ENCODE data around the gene BRD9. TPM values are rescaled to one million over a fixed set of nuclear protein-coding genes. Genes with fewer than 3 reads are reported as not detected.

BRD9 gene
- total and polyA plus RNA-seq, 2 experiments from 2014 or later, result 18.2 to 30.6 TPM

- H4K20me1 ChIP-seq (ENCODE audit: insufficient read depth), result no peaks in the 10 kb centered on the region
- in situ Hi-C loops (cut with MboI), result no loop called here
- no peaks in the 10 kb centered on the region for H3F3A ChIP-seq (ENCODE audit: insufficient read depth)
- no peaks in the 10 kb centered on the region for H3K27me3 ChIP-seq (replicated peaks; ENCODE audit: insufficient read depth)
- no peaks in the 10 kb centered on the region for H3K4me1 ChIP-seq (ENCODE audit: insufficient read depth)
- H3K9me3 ChIP-seq (ENCODE audit: low read depth), result no peaks in the 10 kb centered on the region
- no peak overlapping the region for H3K4me2 ChIP-seq (ENCODE audit: unreplicated experiment)
- H3K9ac ChIP-seq, result no peak overlapping the region
- H3K36me3 ChIP-seq (ENCODE audit: low read depth), result no peaks in the 10 kb centered on the region
- H3K9me2 ChIP-seq (ENCODE audit: insufficient read depth), result no peaks in the 10 kb centered on the region
- 93 to 96% methylated on average over 14 of the region's 14 CpGs for WGBS, 2 experiments (ENCODE audit: low coverage in 1 of 2, low lambda C conversion rate in 2 of 2, missing lambda C conversion rate in 2 of 2)
- no peak for TF ChIP-seq EZH2 (IDR thresholded peaks at IDR 0.05; ENCODE audit: insufficient read depth, poor library complexity, severe bottlenecking)
- no peak for TF ChIP-seq EZH2phosphoT487 (IDR thresholded peaks at IDR 0.05; ENCODE audit: insufficient read depth, low read depth)
- no peak for DNase-seq
- H3K79me2 ChIP-seq (ENCODE audit: insufficient read depth), result no peaks in the 10 kb centered on the region
- no peak overlapping the region for H3K4me3 ChIP-seq
- no peak overlapping the region for H2AFZ ChIP-seq
- H3K27ac ChIP-seq, result no peak overlapping the region
These were observed 21.6 kb upstream of the BRD9 start for GRCh38 chr5:914174-914573.

- Histone ChIP-seq H4K20me1 (ENCODE audit: insufficient read depth) (no peaks in the 10 kb centered on the region), H3K27me3 (replicated peaks; ENCODE audit: insufficient read depth) (no peaks in the 10 kb centered on the region), H3K4me2 (ENCODE audit: unreplicated experiment) (no peak overlapping the region), H3K4me3 (no peak overlapping the region), H3K9me2 (ENCODE audit: insufficient read depth) (no peaks in the 10 kb centered on the region), H3K79me2 (ENCODE audit: insufficient read depth) (no peaks in the 10 kb centered on the region), H2AFZ (no peak overlapping the region), H3K27ac (no peak overlapping the region), H3K36me3 (ENCODE audit: low read depth) (no peaks in the 10 kb centered on the region), H3K9me3 (ENCODE audit: low read depth) (no peaks in the 10 kb centered on the region), H3F3A (ENCODE audit: insufficient read depth) (no peaks in the 10 kb centered on the region), H3K9ac (no peak overlapping the region), H3K4me1 (ENCODE audit: insufficient read depth) (no peaks in the 10 kb centered on the region)
- 91% methylated on average over 44 of the region's 44 CpGs for WGBS, 2 experiments (ENCODE audit: low coverage in 1 of 2, low lambda C conversion rate in 2 of 2, missing lambda C conversion rate in 2 of 2)
- in situ Hi-C loops (cut with MboI), result no loop called here
- TF ChIP-seq EZH2 (IDR thresholded peaks at IDR 0.05; ENCODE audit: insufficient read depth, poor library complexity, severe bottlenecking), result no peak
- no peak for TF ChIP-seq EZH2phosphoT487 (IDR thresholded peaks at IDR 0.05; ENCODE audit: insufficient read depth, low read depth)
- DNase-seq, result peak; percentile 45
These were observed 19.9 kb upstream of the BRD9 start for GRCh38 chr5:912280-913091.

DNA sequence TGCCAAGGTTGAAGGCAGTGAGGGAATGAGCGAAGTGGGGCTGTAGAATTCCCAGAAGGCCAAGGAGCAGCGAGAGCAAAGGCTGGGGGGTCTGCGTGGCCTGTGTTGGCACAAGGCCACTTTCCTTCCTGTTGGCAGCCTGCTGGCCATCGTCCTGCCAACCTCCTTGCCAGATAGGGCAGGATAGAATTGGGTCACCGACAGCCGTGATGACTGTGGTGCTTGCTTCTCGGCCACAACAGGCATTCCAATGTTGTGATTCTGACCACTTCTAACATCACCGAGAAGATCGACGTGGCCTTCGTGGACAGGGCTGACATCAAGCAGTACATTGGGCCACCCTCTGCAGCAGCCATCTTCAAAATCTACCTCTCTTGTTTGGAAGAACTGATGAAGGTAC is 19.0 kb upstream of the BRD9 start:
- H3K9ac ChIP-seq, result no peak overlapping the region

DNA sequence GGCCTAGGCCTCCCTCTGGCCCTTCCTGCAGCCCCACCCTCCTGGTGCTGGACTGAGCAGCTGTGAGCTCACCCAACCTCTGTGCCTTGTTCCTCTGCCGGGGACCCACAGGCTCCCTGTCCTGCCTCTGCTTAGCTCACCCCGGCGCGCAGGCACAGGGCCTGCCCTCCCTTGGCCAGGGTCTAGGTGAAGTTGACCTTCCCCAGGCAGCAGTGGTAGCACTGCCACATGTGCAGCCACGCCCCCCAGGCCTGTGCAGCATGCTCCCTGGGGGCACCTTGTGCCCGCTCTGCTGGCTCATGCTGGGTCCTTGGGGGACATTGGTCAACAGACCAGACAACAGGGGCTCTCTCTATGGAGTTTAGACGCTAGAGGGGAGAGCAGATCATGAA is 18.2 kb upstream of the BRD9 start:
- H3F3A ChIP-seq (ENCODE audit: insufficient read depth), result no peaks in the 10 kb centered on the region
- H3K9ac ChIP-seq, result no peak overlapping the region
- H3K4me2 ChIP-seq (ENCODE audit: unreplicated experiment), result no peak overlapping the region
- no peaks in the 10 kb centered on the region for H3K79me2 ChIP-seq (ENCODE audit: insufficient read depth)
- in situ Hi-C loops (cut with MboI), result no loop called here
- WGBS, 2 experiments (ENCODE audit: low coverage in 1 of 2, low lambda C conversion rate in 2 of 2, missing lambda C conversion rate in 2 of 2), result 99 to 100% methylated on average over 7 of the region's 7 CpGs
- H2AFZ ChIP-seq, result no peak overlapping the region
- DNase-seq, result no peak
- no peaks in the 10 kb centered on the region for H3K9me3 ChIP-seq (ENCODE audit: low read depth)
- no peaks in the 10 kb centered on the region for H4K20me1 ChIP-seq (ENCODE audit: insufficient read depth)
- no peak overlapping the region for H3K4me3 ChIP-seq
- H3K36me3 ChIP-seq (ENCODE audit: low read depth), result no peaks in the 10 kb centered on the region
- no peaks in the 10 kb centered on the region for H3K4me1 ChIP-seq (ENCODE audit: insufficient read depth)
- no peak overlapping the region for H3K27ac ChIP-seq
- no peaks in the 10 kb centered on the region for H3K9me2 ChIP-seq (ENCODE audit: insufficient read depth)
- H3K27me3 ChIP-seq (replicated peaks; ENCODE audit: insufficient read depth), result no peaks in the 10 kb centered on the region
- TF ChIP-seq EZH2 (IDR thresholded peaks at IDR 0.05; ENCODE audit: insufficient read depth, poor library complexity, severe bottlenecking) (no peak), EZH2phosphoT487 (IDR thresholded peaks at IDR 0.05; ENCODE audit: insufficient read depth, low read depth) (no peak)

More for the DNA sequence above, 19.0 kb upstream of the BRD9 start:
- WGBS, 2 experiments (ENCODE audit: low coverage in 1 of 2, low lambda C conversion rate in 2 of 2, missing lambda C conversion rate in 2 of 2), result 95 to 96% methylated on average over 11 of the region's 11 CpGs
- Histone ChIP-seq H3K79me2 (ENCODE audit: insufficient read depth) (no peaks in the 10 kb centered on the region), H3K4me3 (no peak overlapping the region), H3K4me1 (ENCODE audit: insufficient read depth) (no peaks in the 10 kb centered on the region), H3K9me3 (ENCODE audit: low read depth) (no peaks in the 10 kb centered on the region), H3K4me2 (ENCODE audit: unreplicated experiment) (no peak overlapping the region), H3K27ac (no peak overlapping the region), H4K20me1 (ENCODE audit: insufficient read depth) (no peaks in the 10 kb centered on the region), H3F3A (ENCODE audit: insufficient read depth) (no peaks in the 10 kb centered on the region), H3K27me3 (replicated peaks; ENCODE audit: insufficient read depth) (no peaks in the 10 kb centered on the region), H3K9me2 (ENCODE audit: insufficient read depth) (no peaks in the 10 kb centered on the region), H2AFZ (no peak overlapping the region), H3K36me3 (ENCODE audit: low read depth) (no peaks in the 10 kb centered on the region)
- TF ChIP-seq EZH2 (IDR thresholded peaks at IDR 0.05; ENCODE audit: insufficient read depth, poor library complexity, severe bottlenecking) (no peak), EZH2phosphoT487 (IDR thresholded peaks at IDR 0.05; ENCODE audit: insufficient read depth, low read depth) (no peak)
- in situ Hi-C loops (cut with MboI), result no loop called here
- DNase-seq, result no peak
